GOT3 (cell line): ENCODE measurements around the gene CROCC2.

Experiments
- DNase-seq: peaks from one replicate; lab custom pipeline; 2025; ENCODE audit warnings: mixed read lengths; lab: John Stamatoyannopoulos, UW

Gene CROCC2

DNA sequence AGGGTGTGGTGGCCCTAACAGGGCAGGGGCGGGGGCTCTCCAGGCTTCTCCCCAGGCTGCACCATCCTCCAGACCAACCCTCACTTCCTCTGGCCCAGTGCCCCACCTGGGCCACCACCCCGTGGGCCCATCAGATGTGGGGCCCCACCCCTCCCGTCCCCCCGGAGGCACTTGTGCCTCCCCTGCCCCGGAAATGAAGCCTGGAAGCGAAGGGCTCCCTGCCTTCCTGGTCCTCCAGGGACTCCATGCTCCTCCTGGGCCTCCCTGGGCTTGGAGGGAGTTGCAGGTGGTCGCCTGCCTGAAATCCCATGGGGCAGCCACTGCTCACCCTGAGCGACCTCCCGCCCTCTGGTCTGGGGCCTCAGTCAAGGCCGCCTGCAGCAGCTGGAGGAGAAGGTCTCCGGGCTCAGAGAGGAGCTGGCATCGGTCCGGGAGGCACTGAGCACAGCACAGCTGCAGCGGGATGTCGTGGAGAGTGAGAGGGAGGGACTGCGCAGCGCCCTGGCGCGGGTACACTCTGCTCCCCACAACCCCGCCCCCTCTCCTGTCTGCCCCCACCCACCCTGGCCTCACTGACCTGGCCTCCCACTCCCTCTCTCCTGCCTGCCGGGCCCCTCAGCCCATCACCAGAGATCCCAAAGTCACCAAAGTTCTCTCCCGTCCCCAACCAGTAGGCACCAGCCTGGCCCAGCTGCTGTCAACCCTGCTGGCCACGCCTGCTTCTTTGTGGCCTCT is 28.0 kb downstream of the CROCC2 start:
- no peak for DNase-seq

DNA sequence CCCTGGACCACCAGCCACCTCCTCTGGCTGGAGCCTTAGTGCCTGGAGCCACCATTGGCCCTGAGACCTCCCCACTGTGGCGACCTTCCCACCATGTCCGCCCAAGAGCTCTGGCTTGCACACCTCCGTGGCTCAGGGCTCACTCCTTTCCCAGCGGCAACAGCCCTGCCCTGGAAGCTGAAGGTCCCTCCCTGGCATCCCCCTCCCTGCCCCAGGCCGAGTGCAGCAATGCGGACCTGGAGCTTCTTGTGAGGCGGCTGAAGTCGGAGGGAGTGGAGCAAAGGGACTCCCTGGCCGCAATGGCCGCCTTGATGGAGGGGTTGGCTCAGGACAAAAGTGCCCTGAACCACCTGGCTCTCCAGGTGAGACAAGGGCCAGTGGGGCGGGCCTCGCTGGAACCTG is 28.6 kb downstream of the CROCC2 start:
- DNase-seq: no peak

DNA sequence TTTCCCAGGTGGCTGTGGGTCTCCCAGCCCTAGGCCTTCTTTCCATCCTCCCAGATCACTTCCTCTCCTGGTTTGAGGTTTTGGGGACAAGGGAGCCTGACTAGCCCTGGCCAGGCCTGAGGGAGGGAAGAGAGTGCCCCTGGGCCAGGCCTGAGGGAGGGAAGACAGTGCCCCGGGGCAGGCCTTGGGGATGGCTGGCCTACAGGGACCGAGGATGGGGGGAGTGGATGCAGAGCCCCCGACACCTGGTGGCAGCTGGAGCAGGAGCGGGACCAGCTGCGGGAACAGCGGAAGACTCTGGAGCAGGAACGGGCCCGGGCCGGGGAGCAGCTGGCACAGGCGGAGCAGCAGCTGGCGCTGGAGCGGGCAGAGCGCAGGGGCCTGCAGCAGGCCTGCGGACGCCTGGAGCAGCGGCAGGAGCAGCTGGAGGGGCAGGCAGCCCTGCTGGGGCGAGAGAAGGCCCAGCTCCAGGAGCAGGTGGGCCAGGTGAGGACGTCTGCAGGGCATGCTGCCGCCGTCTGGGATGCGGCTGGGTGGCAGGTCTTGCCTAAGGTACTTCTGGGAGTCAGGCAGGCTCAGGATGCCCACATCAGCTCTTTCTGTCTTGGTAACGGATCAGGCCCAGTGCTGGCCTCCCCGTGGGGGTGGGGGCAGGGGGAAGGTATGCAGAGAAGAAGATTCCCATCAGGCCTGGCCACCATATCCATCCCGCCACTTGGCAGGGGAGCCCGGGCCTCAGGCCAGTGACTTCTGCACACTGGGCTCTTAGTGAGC is 29.2 kb downstream of the CROCC2 start:
- DNase-seq: no peak

DNA sequence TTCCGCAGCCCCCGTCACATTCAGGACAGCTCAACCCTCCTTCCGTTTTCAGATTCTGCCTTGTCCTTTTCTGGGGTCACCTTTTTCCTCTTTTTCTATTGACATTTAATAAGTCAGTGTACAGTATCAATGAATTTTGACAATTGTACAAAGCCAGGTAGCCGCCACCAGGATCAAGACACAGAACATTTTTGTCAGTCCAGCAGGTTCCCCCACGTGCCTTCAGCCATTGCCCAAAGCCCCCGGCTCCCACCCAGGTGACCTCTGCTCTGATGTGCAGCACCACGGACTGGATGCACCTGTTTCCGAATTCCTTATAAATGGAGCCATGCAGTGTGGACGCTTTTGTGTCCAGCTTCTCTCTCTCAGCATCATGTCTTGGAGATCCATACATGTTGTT is 30.0 kb downstream of the CROCC2 start:
- DNase-seq: no peak

DNA sequence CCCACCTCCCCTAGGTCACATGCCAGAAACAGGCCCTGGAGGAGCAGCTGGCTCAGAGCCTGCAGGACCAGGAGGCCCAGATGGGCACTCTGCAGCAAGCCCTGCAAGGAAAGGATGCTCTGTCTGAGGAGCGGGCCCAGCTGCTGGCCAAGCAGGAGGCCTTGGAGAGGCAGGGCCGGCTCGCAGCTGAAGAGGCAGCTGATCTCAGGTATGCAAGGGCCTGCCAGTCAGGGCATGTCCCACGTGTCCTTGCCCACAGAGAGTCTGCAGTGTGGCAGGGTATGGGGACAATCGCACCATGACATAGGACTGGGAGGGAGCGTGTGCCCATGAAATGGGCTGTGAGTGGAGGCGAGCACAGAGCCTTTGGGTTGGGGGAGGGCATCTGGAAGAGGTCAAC is 39.9 kb downstream of the CROCC2 start:
- DNase-seq: no peak

DNA sequence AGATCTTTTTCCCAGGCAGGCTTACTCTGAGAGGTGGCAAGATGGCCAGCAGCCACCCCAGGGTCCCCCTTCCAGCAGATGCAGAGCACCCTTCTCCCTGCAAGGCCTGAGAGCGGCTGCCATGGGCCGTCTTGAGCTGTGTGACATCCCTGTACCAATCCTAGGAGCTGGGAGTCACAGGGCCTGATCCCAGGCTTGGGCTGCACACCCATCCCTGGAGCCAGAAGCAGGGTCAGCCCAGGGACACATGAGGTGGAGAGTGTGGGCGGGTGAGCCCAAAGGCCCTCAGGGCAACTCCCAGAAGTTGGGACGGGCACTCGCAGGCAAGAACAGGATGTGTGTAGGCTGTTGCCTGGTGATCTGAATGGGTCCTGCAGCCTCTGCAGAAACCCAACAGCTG is 40.5 kb downstream of the CROCC2 start:
- DNase-seq: no peak

DNA sequence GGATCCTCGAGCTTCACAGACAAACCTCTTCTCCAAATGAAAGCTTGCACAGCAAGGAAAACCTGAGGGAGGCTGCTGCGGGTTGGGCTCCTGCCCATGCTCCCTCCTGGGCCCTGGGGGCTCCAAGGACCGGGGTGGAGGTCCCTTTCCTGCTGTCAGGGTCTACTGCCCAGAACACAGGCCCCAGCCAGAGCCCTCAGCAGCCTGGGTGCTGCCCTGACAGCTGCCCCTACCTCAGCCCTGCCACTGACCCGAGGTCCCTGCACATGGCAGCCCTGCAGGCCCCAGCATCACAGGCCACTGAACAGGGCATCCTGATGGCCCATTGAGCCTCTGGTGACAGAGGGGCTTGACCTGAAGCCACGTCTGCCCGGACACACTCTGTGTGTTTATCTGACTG is 41.0 kb downstream of the CROCC2 start:
- DNase-seq: no peak

DNA sequence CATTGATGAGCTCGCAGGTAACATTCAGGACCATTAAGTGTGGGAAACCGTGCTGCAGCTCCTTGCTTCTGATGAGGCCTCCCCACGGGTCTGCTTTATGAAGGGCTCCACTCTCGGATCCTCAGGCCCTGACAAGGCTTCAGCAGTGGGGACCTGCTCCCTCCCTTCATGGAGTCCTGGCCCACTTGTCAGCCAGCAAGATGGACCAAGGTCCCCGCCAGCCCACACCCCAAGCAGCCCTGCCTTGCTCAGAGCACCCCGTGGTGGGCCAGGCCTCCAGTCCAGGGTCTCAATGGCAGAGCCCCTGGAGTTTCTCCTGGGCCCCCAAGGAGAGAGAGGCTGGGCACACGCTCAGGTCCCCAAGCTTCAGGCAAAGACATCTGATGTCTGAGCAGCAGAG is 41.5 kb downstream of the CROCC2 start:
- DNase-seq: no peak

DNA sequence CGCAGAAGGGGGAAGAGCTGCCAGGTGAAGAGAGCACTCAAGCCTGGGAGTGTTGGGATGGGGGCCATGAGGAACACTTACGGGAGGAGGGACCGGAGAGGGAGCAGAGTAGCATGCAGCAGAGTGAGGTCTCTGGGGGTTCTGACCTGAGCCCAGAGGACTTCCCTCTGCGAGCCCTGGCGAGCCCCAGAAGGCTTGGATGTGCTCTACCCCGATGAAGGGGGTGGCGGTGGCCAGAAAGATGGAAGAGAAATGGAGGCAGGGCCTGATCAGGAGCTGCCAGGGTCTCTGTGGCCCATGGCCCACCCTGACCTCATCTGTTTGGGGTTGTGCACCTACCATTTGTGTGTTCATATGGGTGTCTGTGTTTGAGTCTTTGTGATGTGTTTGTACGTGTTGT is 42.0 kb downstream of the CROCC2 start:
- DNase-seq: no peak

DNA sequence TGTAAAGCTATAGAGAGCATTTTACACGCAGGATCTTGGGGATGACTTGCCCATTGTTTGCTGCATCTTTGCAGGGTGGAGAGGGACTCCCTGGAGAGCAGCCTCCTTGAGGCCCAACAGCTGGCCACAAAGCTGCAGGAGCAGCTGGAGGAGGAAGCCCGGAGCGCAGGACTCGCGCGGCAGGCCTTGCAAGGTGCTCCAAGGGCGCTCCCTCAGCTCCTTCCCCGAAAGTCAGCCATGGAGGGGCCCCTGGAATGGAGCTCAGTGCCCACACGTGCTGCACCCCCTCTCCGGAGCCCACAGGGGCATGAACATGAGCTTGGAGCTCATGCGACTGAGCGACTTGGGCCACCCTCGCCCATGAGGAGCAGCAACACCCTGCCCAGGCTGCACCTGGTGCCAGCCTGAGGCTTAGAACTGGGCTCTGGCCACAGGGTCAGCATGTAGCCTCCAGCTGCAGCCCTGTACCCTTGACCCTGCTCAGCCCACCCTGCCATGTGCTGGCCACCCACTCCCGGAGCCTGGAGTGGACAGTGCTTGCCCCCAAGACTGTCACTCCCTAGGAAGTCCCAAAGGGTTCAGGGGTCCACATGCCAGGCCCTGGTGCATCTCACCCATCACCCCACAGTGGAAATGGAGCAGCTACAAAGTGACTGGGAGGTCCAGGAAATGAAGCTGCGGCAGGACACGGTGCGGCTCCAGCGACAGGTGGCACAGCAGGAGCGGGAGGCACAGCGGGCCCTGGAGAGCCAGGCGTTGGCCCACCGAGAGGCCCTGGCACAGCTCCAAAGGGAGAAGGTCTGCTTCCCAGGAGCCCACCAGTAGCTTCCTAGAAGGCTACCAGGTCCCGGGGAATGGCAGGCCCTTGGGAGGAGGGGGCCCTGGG is 43.0 kb downstream of the CROCC2 start:
- DNase-seq: no peak

DNA sequence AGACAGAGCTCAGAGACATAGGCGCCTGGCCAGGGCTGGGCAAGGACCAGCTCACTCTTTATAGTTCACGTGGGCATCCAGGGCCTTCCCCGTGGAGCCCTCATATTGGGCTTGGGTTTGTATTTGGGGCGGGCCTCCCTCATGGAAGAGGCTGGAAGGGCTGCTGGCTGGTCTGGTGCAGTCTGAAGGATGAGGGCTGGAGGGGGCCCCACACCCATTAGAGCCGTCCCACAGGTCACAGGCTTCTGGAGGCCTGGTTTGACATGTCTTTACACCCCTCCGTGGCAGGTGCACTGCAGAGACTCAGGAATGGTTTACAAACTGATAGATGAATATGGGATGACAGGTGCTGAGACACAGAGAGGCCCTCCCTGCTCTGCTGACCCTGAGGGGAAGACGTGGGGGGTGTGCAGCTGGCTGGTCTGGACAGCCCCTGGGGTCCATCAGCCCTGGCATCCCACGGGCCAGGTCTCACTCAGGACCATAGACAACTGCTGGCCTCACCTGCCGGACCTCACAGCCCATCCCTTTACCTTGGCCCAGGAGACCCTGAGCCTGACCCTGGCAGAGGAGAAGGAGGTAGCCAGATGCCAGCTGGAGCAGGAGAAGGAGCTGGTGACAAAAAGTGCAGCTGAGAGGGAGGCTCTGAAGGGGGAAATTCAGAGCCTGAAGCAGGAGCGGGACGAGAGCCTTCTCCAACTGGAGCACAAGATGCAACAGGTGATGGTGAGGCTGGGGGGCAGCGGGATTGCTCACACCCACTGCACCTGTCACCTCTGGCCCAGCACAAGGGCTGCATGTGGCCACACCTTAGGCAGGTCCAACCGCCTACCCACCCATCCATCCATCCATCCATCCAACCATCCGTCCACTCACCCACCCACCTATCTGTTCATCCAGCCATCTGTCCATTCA is 43.9 kb downstream of the CROCC2 start:
- DNase-seq: no peak

DNA sequence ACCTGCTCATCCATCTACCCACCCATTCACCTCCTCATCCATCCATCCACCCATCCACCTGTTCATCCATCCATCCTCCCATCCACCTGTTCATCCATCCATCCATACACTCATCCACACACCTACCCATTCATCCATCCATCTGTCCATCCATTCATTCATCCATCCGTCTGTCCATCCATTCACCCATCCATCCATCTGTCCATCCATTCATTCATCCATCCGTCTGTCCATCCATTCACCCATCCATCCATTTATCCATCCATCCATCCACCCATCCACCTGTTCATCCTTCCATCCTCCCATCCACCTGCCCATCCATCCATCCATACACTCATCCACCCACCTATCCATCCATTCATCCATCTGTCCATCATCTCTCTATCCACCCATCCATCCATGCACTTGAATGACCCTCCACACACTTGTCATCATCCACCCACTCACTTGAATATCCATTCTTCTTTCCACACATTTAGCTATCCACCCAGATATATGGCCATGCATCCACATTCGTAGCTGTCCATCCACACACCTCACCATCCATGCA is 45.0 kb downstream of the CROCC2 start:
- no peak for DNase-seq

DNA sequence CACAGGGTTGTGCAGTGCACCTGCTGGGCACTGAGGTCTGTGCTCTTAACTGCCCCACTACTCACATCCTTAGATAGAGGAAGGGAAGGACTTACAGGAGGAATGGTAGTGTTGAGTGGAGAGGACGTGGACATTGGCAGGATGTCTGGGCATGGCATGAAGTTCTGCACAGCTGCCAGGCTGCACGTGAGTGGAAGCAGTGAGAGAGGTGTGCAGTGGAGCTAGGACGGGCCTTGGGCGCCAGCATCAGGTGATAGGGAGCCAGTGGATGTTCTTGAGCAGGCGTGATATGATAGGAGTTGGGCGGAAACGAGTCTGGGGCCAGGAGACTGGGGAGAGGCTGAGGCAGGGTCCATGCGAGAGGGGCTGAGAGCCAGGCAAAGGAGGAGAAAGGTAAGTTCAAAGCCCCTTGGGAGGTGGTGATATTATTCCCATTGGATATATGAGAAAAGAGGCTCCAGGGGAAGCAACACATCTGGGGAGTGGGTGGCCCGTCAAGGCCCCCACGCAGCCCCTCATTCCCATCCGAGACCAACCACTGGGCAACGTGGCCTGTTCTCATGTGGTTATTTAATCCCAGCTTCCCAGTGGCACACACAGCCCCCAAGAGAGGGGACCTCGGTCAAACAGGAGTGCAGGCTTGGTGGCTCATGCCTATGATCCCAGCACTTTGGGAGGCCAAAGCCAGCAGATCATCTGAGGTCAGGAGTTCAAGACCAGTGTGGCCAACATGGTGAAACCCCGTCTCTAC is 46.5 kb downstream of the CROCC2 start:
- DNase-seq: no peak

DNA sequence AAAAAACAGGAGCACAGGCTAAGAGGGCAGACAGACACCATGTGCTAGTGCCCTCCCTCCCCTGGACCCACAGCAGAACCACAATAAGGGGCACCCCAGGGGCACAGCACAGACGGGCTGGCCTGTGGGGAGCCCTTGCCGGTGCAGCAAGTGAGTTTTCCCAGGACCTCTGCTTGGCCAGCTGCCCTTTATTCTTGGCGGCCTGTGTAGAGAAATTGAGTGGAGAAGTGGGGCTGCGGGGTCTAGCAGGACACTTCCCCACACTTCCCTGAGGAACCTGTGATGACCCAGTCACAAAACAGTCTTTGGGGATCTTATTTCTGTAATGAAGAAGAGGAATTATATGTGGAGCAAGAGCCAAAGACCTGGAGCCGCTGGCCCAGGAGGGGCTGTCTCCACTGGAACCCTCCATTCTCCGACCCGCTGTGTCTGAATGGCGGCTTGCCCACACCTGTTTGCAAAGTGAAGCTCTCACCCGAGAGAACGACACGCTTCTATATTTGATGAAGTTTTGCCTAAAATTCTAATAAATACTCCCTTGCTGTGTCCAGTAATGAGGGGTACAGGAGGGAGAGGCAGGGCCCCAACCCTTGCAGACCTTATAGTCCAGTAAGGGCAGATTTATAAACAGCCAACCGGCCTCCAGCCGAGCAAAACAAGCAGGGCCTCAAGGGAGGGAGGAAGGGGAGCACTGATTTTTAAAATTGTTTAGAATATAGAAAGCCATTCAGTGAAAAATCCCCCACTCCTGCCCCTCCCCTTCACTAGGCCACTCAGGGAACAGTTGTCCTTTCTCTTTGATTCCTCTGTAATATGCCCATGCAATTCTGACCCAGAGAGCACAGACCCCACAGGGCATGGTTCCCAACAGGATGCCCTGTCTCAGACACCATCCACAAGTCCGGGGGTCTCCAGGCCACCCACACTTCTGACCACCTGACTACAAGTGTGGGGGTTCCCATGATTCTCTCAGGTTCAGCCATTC is 47.6 kb downstream of the CROCC2 start:
- no peak for DNase-seq

DNA sequence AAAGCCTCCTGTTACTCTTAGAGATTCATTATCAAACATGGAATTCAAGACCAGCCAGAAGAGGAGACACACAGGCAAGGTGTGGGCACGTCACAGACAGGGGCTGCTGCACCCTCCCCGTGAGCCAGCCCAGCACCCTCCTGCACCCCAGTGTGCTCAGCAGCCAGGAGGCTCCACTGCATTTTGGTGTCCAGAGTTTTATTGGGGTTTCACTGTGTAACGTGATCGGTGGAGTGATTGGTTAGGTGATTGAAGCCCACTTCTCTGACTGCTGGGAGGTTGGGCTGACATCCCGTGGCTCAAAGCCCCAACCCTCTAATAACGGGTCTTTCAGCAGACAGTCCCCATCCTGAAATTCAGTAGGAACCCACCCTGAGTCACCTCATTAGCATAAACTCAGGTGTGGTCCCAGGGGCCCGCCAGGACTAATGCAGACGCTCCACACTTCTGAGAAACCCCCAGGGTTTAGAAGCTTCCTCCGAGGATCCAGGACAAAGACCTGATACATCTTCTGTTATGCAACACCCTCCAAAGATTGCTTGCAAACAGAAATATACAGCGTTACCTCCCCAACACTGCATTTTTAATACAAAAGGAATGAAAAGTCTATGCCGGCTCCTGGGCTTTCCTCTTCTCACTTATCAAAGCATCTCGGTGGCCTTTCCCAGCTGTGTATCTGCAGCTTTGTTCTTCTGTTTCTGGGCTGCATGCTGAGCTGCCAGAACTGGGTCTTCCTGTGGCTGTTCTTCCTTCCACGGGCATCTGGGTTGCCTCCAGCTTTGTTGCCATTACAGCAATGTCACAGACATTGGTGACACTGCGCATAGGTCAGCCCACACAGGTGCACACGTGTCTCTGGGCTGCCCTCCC is 48.5 kb downstream of the CROCC2 start:
- no peak for DNase-seq

DNA sequence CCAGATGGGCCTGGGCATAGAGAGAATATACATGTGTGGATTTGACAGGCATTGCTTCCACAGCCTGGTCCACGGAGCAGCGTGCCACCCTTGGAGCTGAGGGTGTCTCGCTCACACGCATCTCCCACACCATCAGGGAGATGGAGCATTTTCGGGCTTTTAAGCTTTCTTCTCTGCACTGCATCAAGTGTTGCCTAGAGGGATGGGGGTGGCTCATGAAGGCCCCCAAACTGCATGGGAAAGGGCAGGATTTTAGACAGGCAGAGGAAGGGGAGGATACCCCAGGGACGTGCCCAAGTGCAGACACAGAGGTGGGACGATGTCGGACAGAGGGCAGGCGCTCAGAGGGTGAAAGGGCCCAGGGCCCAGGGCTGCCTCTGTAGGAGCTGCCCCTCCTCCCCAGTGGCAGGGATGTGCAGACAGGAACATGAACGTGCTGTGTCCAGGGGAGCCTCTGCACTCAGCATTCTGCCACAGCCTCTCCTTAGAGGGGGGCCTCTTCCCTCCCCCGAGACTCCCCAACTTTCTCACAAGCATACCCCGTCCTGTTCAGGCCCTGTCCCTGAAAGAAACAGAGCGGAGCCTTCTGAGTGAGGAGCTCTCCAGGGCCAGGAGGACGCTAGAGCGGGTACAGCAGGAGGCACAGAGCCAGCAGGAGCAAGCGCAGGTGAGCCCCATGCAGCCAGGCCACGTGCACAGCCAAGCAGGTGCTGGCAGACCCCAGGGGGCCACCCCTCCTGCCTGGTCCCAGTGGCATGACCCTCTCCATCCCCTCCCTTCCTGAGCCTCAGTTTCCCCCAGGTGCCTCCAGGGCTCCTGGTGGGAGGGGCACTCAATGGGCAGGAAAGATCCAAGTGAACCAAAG is 49.4 kb downstream of the CROCC2 start:
- no peak for DNase-seq
